Right lobe of liver (tissue), 6 donors: ENCODE data around the gene PRDM16. TPM values are rescaled to one million over a fixed set of nuclear protein-coding genes. Genes with fewer than 3 reads are reported as not detected.

Source experiments
- ATAC-seq, 4 donors: fragments of 200-7000 bp; cut with Tn5 transposase; one replicate each; pipeline ENCODE4 v1.9.1; 2020; ENCODE audit warnings: mild to moderate bottlenecking in 4 of 4, moderate library complexity in 4 of 4
- DNase-seq, 3 donors: peaks; one replicate each; pipeline ENCODE4 v3.0.0-alpha.2; 2020
- H3K27ac ChIP-seq, 3 donors: fragments of 200-600 bp; one replicate each; pipeline ENCODE4 v1.8.0; 2022
- H3K27me3 ChIP-seq, 2 donors: fragments of 200-600 bp; one replicate each; pipeline ENCODE4 v1.8.0; 2022
- H3K36me3 ChIP-seq, 4 donors: fragments of 200-600 bp; sonication (generic) in 1 of 4; one replicate each; pipeline versions ENCODE4 v1.5.1 to v1.8.0; 2017 to 2022; ENCODE audit warnings: control low read depth in 1 of 4
- H3K4me1 ChIP-seq, 4 donors: fragments of 200-600 bp; sonication (generic) in 1 of 4; one replicate each; pipeline versions ENCODE4 v1.5.1 to v1.8.0; 2017 to 2022; ENCODE audit warnings: control low read depth in 1 of 4
- H3K4me3 ChIP-seq, 3 donors: fragments of 200-600 bp; one replicate each; pipeline ENCODE4 v1.8.0; 2022
- H3K9me3 ChIP-seq, 4 donors: fragments of 200-600 bp; sonication (generic) in 1 of 4; one replicate each; pipeline versions ENCODE4 v1.5.1 to v1.8.0; 2017 to 2022; ENCODE audit warnings: control low read depth in 1 of 4
- POLR2A ChIP-seq: fragments of 450-650 bp; IDR thresholded peaks from one replicate; pipeline ENCODE4 v1.6.1; 2017; ENCODE audit warnings: antibody characterized with exemption, mild to moderate bottlenecking
- WGBS: methylation state at CpG from one replicate; pipeline ENCODE4 v1.1.6; 2018; ENCODE audit warnings: low coverage, low lambda C conversion rate; ENCODE audit not compliant: insufficient coverage; ENCODE audit errors: missing lambda C conversion rate; 5-methylcytosine and 5-hydroxymethylcytosine counted together
- intact Hi-C, 2 donors: fragments of 100-400 bp; cut with DNase I; formaldehyde crosslinking; loops; one replicate each; pipeline versions ENCODE4 v1.11.2 to v1.14.1; 2022
- total RNA-seq, 6 experiments: library from RNA; depleted of rRNA in 2 of 6; stranded (reverse); fragments of >200 nt in 2 of 6; fragmentation: NEBNext Ultra II Directional in 3 of 6; extraction: Animal tissue kit (Norgen Biotek cat#: 25700) in 3 of 6; gene quantifications; one replicate each; pipeline versions ENCODE4 v1.1.0 to v1.2.4, GENCODE V29; 2016 to 2023
- TF ChIP-seq, protein P1 (sequence below), 4 donors: fragments of 200-600 bp in 3 of 4; fragments of 450-650 bp in 1 of 4; IDR thresholded peaks; one replicate each; pipeline versions ENCODE4 v1.5.1 to v1.8.0; 2016 to 2022; ENCODE audit warnings: antibody characterized with exemption in 4 of 4, mild to moderate bottlenecking in 2 of 4
- donor health status: DM: no; HTN: yes; CAD: no.
- donor health status: DM: no; HTN: no; CAD: no.
- donor health status: DM: no; HTN: no; CAD: no.
- donor health status: DM: no; HTN: yes; CAD: no.
- donor health status: DM: no; HTN: yes; CAD: no.

Gene PRDM16
- total RNA-seq, 6 experiments from 2014 or later: 0.06 to 0.75 (median 0.28) TPM

DNA sequence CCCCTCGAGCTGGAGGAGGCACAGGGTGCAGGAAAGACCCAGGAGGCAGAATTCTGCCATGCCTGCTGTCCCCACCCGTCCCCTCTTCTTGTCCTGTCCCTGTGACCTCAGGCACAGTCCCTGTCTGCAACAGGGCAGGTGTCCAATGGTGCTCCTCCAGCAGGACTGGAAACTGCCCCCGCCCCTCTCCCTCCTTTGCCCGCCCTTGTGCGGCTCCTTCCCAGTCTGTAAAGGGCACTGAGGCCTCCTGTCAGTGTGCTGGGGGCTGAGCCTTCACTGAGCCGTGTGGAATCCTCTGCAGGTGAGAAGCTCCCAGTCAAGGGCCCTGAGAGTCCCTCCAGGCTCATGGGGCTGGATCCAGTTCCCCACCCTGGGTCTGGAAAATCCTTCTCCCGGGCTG lies 28.9 kb downstream of the PRDM16 start:
- H3K4me1 ChIP-seq: no peaks in the 10 kb centered on the region
- DNase-seq: no peak
- no peak for ATAC-seq
- H3K27ac ChIP-seq: no peak overlapping the region
- no peaks in the 10 kb centered on the region for H3K9me3 ChIP-seq
- H3K36me3 ChIP-seq: no peaks in the 10 kb centered on the region
- no peaks in the 10 kb centered on the region for H3K27me3 ChIP-seq
- TF ChIP-seq POLR2A: no peak
- TF ChIP-seq, protein P1, sequence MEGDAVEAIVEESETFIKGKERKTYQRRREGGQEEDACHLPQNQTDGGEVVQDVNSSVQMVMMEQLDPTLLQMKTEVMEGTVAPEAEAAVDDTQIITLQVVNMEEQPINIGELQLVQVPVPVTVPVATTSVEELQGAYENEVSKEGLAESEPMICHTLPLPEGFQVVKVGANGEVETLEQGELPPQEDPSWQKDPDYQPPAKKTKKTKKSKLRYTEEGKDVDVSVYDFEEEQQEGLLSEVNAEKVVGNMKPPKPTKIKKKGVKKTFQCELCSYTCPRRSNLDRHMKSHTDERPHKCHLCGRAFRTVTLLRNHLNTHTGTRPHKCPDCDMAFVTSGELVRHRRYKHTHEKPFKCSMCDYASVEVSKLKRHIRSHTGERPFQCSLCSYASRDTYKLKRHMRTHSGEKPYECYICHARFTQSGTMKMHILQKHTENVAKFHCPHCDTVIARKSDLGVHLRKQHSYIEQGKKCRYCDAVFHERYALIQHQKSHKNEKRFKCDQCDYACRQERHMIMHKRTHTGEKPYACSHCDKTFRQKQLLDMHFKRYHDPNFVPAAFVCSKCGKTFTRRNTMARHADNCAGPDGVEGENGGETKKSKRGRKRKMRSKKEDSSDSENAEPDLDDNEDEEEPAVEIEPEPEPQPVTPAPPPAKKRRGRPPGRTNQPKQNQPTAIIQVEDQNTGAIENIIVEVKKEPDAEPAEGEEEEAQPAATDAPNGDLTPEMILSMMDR (IDR thresholded peaks at IDR 0.05): no peak
- 40% methylated on average over 1 of the region's 7 CpGs for WGBS
- no peak overlapping the region for H3K4me3 ChIP-seq
- intact Hi-C loops: no loop called here

DNA sequence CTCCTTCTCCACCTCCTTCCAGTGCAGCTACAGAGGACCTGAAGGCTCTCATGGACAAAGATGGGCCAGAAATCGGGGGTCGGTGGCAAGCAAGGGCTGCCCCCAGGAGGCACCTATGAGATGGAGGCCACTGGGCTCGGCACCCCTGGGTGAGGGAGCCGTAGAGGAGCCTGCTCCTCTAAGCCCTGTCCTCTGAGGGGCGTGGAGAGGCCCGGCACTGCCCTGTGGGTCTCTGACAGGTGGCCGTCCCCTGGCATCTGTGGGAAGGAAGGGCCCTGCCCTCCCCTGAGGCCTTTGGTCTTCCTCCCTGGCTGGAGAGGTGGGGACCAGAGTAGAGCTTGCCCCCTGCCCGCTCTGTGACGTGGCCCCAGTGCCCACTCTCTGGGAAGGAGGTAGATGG lies 30.9 kb downstream of the PRDM16 start:
- intact Hi-C loops: no loop called here
- DNase-seq: no peak
- Histone ChIP-seq H3K4me1 (no peaks in the 10 kb centered on the region), H3K36me3 (no peaks in the 10 kb centered on the region), H3K27me3 (no peaks in the 10 kb centered on the region), H3K4me3 (no peak overlapping the region), H3K9me3 (no peaks in the 10 kb centered on the region), H3K27ac (no peak overlapping the region)
- no peak for ATAC-seq
- TF ChIP-seq, protein P1 (IDR thresholded peaks at IDR 0.05): no peak
- WGBS: no CpG with 5 or more reads among the region's 9 CpGs

DNA sequence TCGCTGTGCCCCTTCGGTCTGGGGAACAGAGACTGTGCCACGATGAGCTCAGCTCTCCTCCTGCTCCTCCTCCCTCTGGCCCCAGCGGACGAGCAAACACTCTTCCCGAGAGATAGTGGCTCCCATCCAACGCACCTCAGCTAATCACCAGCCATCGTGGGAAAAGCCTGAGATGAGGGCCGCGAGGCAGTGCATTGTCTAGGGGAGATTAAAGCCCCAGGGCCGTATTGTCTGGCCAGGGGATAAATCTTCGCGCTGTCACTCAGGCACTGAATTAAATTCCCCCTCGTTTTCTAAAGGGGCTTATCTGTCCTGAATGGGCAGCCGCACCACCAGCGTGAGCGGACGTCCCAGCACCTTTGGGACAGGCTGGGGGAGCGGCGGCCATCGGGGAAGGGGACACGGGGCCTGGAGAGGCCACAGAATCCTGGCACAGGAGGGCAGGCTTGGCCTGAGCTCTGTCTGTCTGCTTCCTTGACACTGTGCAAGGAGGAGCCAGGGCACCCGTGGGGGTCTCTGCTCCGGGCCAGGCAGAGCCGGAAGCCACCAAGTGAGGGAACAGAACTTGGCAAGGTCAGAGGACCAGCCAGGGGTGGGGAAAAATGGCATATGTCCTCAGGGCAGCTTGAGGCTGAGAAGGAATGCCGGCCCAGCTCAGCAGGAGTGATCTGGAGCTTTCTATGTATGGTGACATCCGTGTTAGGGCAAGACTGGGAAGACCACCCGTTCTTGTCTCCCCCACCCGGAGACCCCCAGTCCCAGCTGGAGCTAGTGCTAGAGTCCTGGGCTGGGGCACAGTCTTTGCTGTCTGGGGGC lies 32.3 kb downstream of the PRDM16 start:
- ATAC-seq: no peak
- intact Hi-C loops: no loop called here
- Histone ChIP-seq H3K9me3 (no peaks in the 10 kb centered on the region), H3K27ac (no peak overlapping the region), H3K4me3 (no peak overlapping the region), H3K36me3 (no peaks in the 10 kb centered on the region), H3K27me3 (no peaks in the 10 kb centered on the region), H3K4me1 (no peaks in the 10 kb centered on the region)
- WGBS: 36% methylated on average over 11 of the region's 29 CpGs
- no peak for DNase-seq
- TF ChIP-seq POLR2A: no peak
- TF ChIP-seq, protein P1 (IDR thresholded peaks at IDR 0.05): no peak

DNA sequence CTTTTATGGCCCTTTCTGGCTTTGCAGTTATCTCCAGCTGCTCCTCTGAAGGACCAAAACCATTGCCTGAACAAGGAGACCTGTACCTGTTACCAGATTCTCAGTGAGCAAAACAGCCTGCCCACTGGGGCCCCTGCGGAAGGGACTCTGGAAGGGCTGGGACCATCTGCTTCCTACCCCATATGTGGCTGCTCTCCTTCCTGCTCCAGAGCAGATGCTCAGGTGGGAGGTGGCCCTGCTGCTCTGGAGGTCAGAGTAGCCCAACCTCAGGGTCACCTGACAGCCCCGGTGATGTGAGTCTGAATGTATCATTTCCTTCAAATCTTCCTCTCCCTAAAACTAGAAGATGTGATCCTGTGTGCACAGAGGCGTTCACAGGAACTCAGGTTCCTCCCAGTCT lies 33.6 kb downstream of the PRDM16 start:
- TF ChIP-seq, protein P1 (IDR thresholded peaks at IDR 0.05): no peak
- TF ChIP-seq POLR2A: no peak
- WGBS: 40% methylated on average over 1 of the region's 3 CpGs
- H3K27ac ChIP-seq: no peak overlapping the region
- H3K36me3 ChIP-seq: no peaks in the 10 kb centered on the region
- intact Hi-C loops: no loop called here
- ATAC-seq (no peak), DNase-seq (no peak)
- H3K9me3 ChIP-seq: no peaks in the 10 kb centered on the region
- no peaks in the 10 kb centered on the region for H3K4me1 ChIP-seq
- H3K4me3 ChIP-seq: no peak overlapping the region
- H3K27me3 ChIP-seq: no peaks in the 10 kb centered on the region
